GM10248 (cell line): ENCODE measurements around the gene LIMK1.
"Not testable (repeated sequence)": the region's sequence is repeated elsewhere in the genome, so short reads cannot be mapped to it uniquely, and the experiment has no call there.

Experiments used
- CTCF ChIA-PET: fragments of 300-600 bp; sonication (Branson Sonifier 250); formaldehyde crosslinking; extraction: SDS; loops from one replicate; lab custom pipeline; 2021; ENCODE audit warnings: antibody characterized with exemption; lab: Yijun Ruan, JAX
- POLR2A ChIA-PET: fragments of 350-650 bp; sonication (Branson Sonifier 250); formaldehyde crosslinking; extraction: SDS; loops from one replicate; lab custom pipeline; 2020; ENCODE audit warnings: antibody characterized with exemption; lab: Yijun Ruan, JAX
- DNase-seq: peaks from one replicate; pipeline ENCODE4 v3.0.0; 2012; ENCODE audit errors: extremely low spot score
- CTCF ChIP-seq: IDR thresholded peaks from 2 replicates; pipeline ENCODE4 v1.5.1; 2012; ENCODE audit warnings: mild to moderate bottlenecking, low read depth; ENCODE audit errors: extremely low read depth, missing control alignments, control extremely low read depth

LIMK1 gene

GRCh38 chr7:74040791-74041520 lies 42.6 kb upstream of the LIMK1 start:
- TF ChIP-seq CTCF, result no peak
- ChIA-PET POLR2A (no interaction called here), CTCF (interaction anchor here (1.2 kb wide), 1 partner anchor 15 kb away, joined by 8 read pairs; no protein-coding TSS in a partner anchor)
- no peak for DNase-seq

- no peak for DNase-seq
- CTCF ChIA-PET, result interaction anchor here (3.0 kb wide), 1 partner anchor 17 kb away, joined by 13 read pairs; no protein-coding TSS in a partner anchor
- no peak for TF ChIP-seq CTCF
- POLR2A ChIA-PET, result no interaction called here
Measured at GRCh38 chr7:74042746-74043522, 40.7 kb upstream of the LIMK1 start.

- no peak for TF ChIP-seq CTCF
- CTCF ChIA-PET, result interaction anchor here (2.1 to 3.0 kb wide), 2 partner anchors 17 to 25 kb away, joined by 6 to 13 read pairs; no protein-coding TSS in a partner anchor
- POLR2A ChIA-PET, result no interaction called here
- no peak for DNase-seq
Measured at GRCh38 chr7:74043523-74043951, 40.1 kb upstream of the LIMK1 start.

- CTCF ChIA-PET, result interaction anchor here (2.1 to 3.0 kb wide), 2 partner anchors 18 to 24 kb away, joined by 6 to 13 read pairs; no protein-coding TSS in a partner anchor
- DNase-seq, result no peak
- POLR2A ChIA-PET, result interaction anchor here (0.5 kb wide), 1 partner anchor 77 kb away, joined by 6 read pairs; no protein-coding TSS in a partner anchor
- TF ChIP-seq CTCF, result no peak
Measured at GRCh38 chr7:74044366-74045350, 38.9 kb upstream of the LIMK1 start.

GRCh38 chr7:74046581-74046980 lies 37.0 kb upstream of the LIMK1 start:
- POLR2A ChIA-PET, DNase-seq: not testable (repeated sequence)
- CTCF ChIA-PET, result interaction anchor here (1.4 to 1.6 kb wide), 2 partner anchors 21 to 22 kb away, joined by 5 to 6 read pairs; no protein-coding TSS in a partner anchor

- no peak for DNase-seq
- TF ChIP-seq CTCF, result no peak
- CTCF ChIA-PET, result interaction anchor here (1.4 to 1.6 kb wide), 2 partner anchors 21 to 22 kb away, joined by 5 to 6 read pairs; no protein-coding TSS in a partner anchor
- POLR2A ChIA-PET, result no interaction called here
Measured at GRCh38 chr7:74047804-74048380, 35.7 kb upstream of the LIMK1 start.
